ENCODE measurements around the gene RABEP1. TPM values are rescaled to one million over a fixed set of nuclear protein-coding genes. Genes with fewer than 3 reads are reported as not detected.
"Not testable (repeated sequence)": the region's sequence is repeated elsewhere in the genome, so short reads cannot be mapped to it uniquely, and the experiment has no call there.

RABEP1 gene
- 9.7 and 12.9 TPM in 2 replicates for polyA plus RNA-seq (2012; rRNA removed)
- 14.3 and 17.4 TPM in 2 replicates for polyA plus RNA-seq (2012; cell fraction: cytosol; rRNA removed)
- 6.2 and 14.2 TPM in 2 replicates for polyA plus RNA-seq (2012; cell fraction: nucleus; rRNA removed)

GRCh38 chr17:5281814-5282641 is at the start of gene RABEP1:
RABEP1 (plus strand) TSS chr17:5282284; CDS start chr17:5282487, 203 bp downstream.
- peaks cover 20% of the 10 kb centered on the region; the same call in 1 of the 2 replicates for H4K20me1 ChIP-seq (ENCODE audit: insufficient read depth)
- H3K27ac ChIP-seq (ENCODE audit: low read depth in 2 of 2, low read length in 1 of 2), result peak within 1 kb of the TSS; percentile 45 to 48; a peak in 3 of 4 replicates
- H2AFZ ChIP-seq (ENCODE audit: low read depth), result peak within 1 kb of the TSS; percentile 61
- H3K36me3 ChIP-seq (replicated peaks in 1 of 2; ENCODE audit: control insufficient read depth in 1 of 2, insufficient read depth in 2 of 2, low read length in 1 of 2), result peaks cover 0 to 3% of the 10 kb centered on the region in 2 experiments
- no peaks in the 10 kb centered on the region for H3K9me3 ChIP-seq
- peak within 1 kb of the TSS; percentile 69 to 72 for H3K4me3 ChIP-seq (ENCODE audit: low read depth in 2 of 2, low read length in 1 of 2)
- H3K27me3 ChIP-seq (ENCODE audit: insufficient read depth), result no peaks in the 10 kb centered on the region
- peaks cover 5 to 8% of the 10 kb centered on the region in 2 experiments; a peak in 2 of 4 replicates for H3K4me1 ChIP-seq (ENCODE audit: control insufficient read depth in 1 of 2, insufficient read depth in 2 of 2, low read depth in 1 of 2, low read length in 1 of 2)
- H3K9ac ChIP-seq, result peak within 1 kb of the TSS; percentile 74
- no peaks in the 10 kb centered on the region for H3K9me2 ChIP-seq
- H3F3A ChIP-seq (replicated peaks; ENCODE audit: insufficient read depth), result no peaks in the 10 kb centered on the region
- peak; percentile 97 for DNase-seq
- POLR2A ChIA-PET, result interaction anchor here (0.6 kb wide), 2 partner anchors 98 to 149 kb away, joined by 4 read pairs; no protein-coding TSS in a partner anchor
- TF ChIP-seq MXI1 (IDR thresholded peaks at IDR 0.05; ENCODE audit: low read depth, low read length) (no peak; the same call in 1 of the 2 replicates), POLR2AphosphoS5 (IDR thresholded peaks at IDR 0.05; ENCODE audit: low read depth, low read length) (peak; percentile 70), CHD2 (IDR thresholded peaks at IDR 0.05; ENCODE audit: low read length, partially characterized antibody) (peak; percentile 52), FOSL2 (IDR thresholded peaks at IDR 0.05; ENCODE audit: borderline replicate concordance, low read depth) (no peak), REST (IDR thresholded peaks at IDR 0.05; ENCODE audit: low read depth, low read length) (no peak; the same call in 1 of the 2 replicates), GABPA (IDR thresholded peaks at IDR 0.05; ENCODE audit: low read depth) (no peak), SIN3A (IDR thresholded peaks at IDR 0.05; ENCODE audit: borderline replicate concordance, low read depth, low read length) (peak; percentile 66; the same call in 1 of the 2 replicates), JUND (IDR thresholded peaks at IDR 0.05) (no peak), CTCF (IDR thresholded peaks at IDR 0.05) (peak; percentile 30; the same call in 1 of the 2 replicates), NRF1 (IDR thresholded peaks at IDR 0.05; ENCODE audit: low read depth, low read length) (peak; percentile 84), TEAD4 (IDR thresholded peaks at IDR 0.05; ENCODE audit: borderline replicate concordance, insufficient read depth) (peak; percentile 99), TAF1 (IDR thresholded peaks at IDR 0.05; ENCODE audit: borderline replicate concordance, low read depth, low read length) (peak; percentile 94), USF1 (IDR thresholded peaks at IDR 0.05; ENCODE audit: borderline replicate concordance, low read depth) (peak; percentile 95)
- CTCF ChIA-PET, result interaction anchor here (1.0 to 1.5 kb wide), 2 partner anchors 10 to 157 kb away, joined by 4 to 6 read pairs; partner anchors contain the start of gene C1QBP
- peak within 1 kb of the TSS; percentile 87 for H3K4me2 ChIP-seq
- peaks cover 44% of the 10 kb centered on the region for H3K79me2 ChIP-seq (ENCODE audit: insufficient read depth)
- WGBS (ENCODE audit: low lambda C conversion rate), result 2% methylated on average over 29 of the region's 98 CpGs

- POLR2A ChIA-PET; H3K4me1 ChIP-seq (ENCODE audit: control insufficient read depth in 1 of 2, insufficient read depth in 2 of 2, low read depth in 1 of 2, low read length in 1 of 2); H3K9me3 ChIP-seq; H4K20me1 ChIP-seq (ENCODE audit: insufficient read depth); H3K4me3 ChIP-seq (ENCODE audit: low read depth in 2 of 2, low read length in 1 of 2); H3K27me3 ChIP-seq (ENCODE audit: insufficient read depth); H3K36me3 ChIP-seq (replicated peaks in 1 of 2; ENCODE audit: control insufficient read depth in 1 of 2, insufficient read depth in 2 of 2, low read length in 1 of 2); H3K27ac ChIP-seq (ENCODE audit: low read depth in 2 of 2, low read length in 1 of 2); H3K4me2 ChIP-seq; DNase-seq; CTCF ChIA-PET; H3K79me2 ChIP-seq (ENCODE audit: insufficient read depth); H3K9me2 ChIP-seq; H3K9ac ChIP-seq; H2AFZ ChIP-seq (ENCODE audit: low read depth); H3F3A ChIP-seq (replicated peaks; ENCODE audit: insufficient read depth): not testable (repeated sequence)
- 98% methylated on average over 6 of the region's 7 CpGs for WGBS (ENCODE audit: low lambda C conversion rate)
Observed at GRCh38 chr17:5233492-5233891, 48.6 kb upstream of the RABEP1 start.
